HEK293 (cell line): ENCODE data around the gene CCDC24.
A peak's percentile ranks its signal among the peaks of the same experiment; 100 is the strongest.

Source experiments
- CTCF ChIA-PET: fragments of 350-600 bp; formaldehyde crosslinking; extraction: SDS; loops from one replicate; lab custom pipeline; 2021; ENCODE audit warnings: antibody characterized with exemption; lab: Yijun Ruan, JAX
- POLR2A ChIA-PET: fragments of 300-600 bp; formaldehyde crosslinking; extraction: SDS; loops from one replicate; lab custom pipeline; 2020; ENCODE audit warnings: antibody characterized with exemption, inconsistent platforms; lab: Yijun Ruan, JAX
- H3K27ac ChIP-seq: fragments of 200-500 bp; sonication (Bioruptor generic); 2 replicates; pipeline ENCODE4 v1.5.1; 2014; ENCODE audit warnings: low read depth, low read length, control low read depth, inconsistent platforms; ENCODE audit errors: extremely low read depth
- H3K36me3 ChIP-seq, 2 experiments: fragments of 200-500 bp in 1 of 2; sonication (Bioruptor generic) in 1 of 2; 1 replicate in 1 of 2; 2 replicates in 1 of 2; pipeline ENCODE4 v1.5.1; 2014 to 2017; ENCODE audit warnings: inconsistent platforms in 2 of 2, low read length in 2 of 2; ENCODE audit not compliant: control insufficient read depth in 2 of 2, insufficient read depth in 1 of 2
- H3K4me1 ChIP-seq: fragments of 200-500 bp; sonication (Bioruptor generic); 2 replicates; pipeline ENCODE4 v1.5.1; 2014; ENCODE audit warnings: mild to moderate bottlenecking, low read length, inconsistent platforms; ENCODE audit not compliant: control insufficient read depth, insufficient read depth
- H3K4me3 ChIP-seq: 2 replicates; pipeline ENCODE4 v1.5.1; 2011; ENCODE audit warnings: low read depth, mild to moderate bottlenecking, control low read depth, low read length, moderate library complexity
- H3K9me3 ChIP-seq: fragments of 200-500 bp; sonication (Bioruptor generic); 2 replicates; pipeline ENCODE4 v1.5.1; 2014; ENCODE audit warnings: low read depth, low read length, inconsistent platforms; ENCODE audit not compliant: control insufficient read depth, insufficient read depth
- BCL11B ChIP-seq: fragments of 450-650 bp; formaldehyde crosslinking; IDR thresholded peaks from 2 replicates; pipeline ENCODE4 v1.5.1; 2016; ENCODE audit warnings: low read depth, missing biosample characterization, missing genetic modification characterization
- KLF8 ChIP-seq: fragments of 450-650 bp; formaldehyde crosslinking; IDR thresholded peaks from 2 replicates; pipeline ENCODE4 v1.5.1; 2016; ENCODE audit warnings: missing biosample characterization, missing genetic modification characterization
- OSR2 ChIP-seq: fragments of 450-650 bp; formaldehyde crosslinking; IDR thresholded peaks from 2 replicates; pipeline ENCODE4 v1.5.1; 2016; ENCODE audit warnings: missing biosample characterization, missing genetic modification characterization
- TCF7L2 ChIP-seq: IDR thresholded peaks from 2 replicates; pipeline ENCODE4 v1.6.1; 2011; ENCODE audit warnings: low read depth, mild to moderate bottlenecking, inconsistent platforms, low read length, moderate library complexity, borderline replicate concordance
- ZBTB8A ChIP-seq: fragments of 450-650 bp; formaldehyde crosslinking; IDR thresholded peaks from 2 replicates; pipeline ENCODE4 v1.5.1; 2016; ENCODE audit warnings: missing biosample characterization, missing genetic modification characterization
- ZNF10 ChIP-seq: fragments of 450-650 bp; formaldehyde crosslinking; IDR thresholded peaks from 2 replicates; pipeline ENCODE4 v1.5.1; 2017; ENCODE audit warnings: missing biosample characterization, missing genetic modification characterization
- ZNF121 ChIP-seq: fragments of 450-650 bp; formaldehyde crosslinking; IDR thresholded peaks from 2 replicates; pipeline ENCODE4 v1.5.1; 2016; ENCODE audit warnings: missing biosample characterization, missing genetic modification characterization
- ZNF138 ChIP-seq: fragments of 450-650 bp; formaldehyde crosslinking; IDR thresholded peaks from 2 replicates; pipeline ENCODE4 v1.5.1; 2016; ENCODE audit warnings: missing biosample characterization, missing genetic modification characterization, borderline replicate concordance
- ZNF140 ChIP-seq: fragments of 450-650 bp; formaldehyde crosslinking; IDR thresholded peaks from 2 replicates; pipeline ENCODE4 v1.5.1; 2016; ENCODE audit warnings: missing biosample characterization, missing genetic modification characterization
- ZNF146 ChIP-seq: fragments of 450-650 bp; formaldehyde crosslinking; IDR thresholded peaks from 2 replicates; pipeline ENCODE4 v1.5.1; 2016; ENCODE audit warnings: missing biosample characterization, missing genetic modification characterization
- ZNF19 ChIP-seq: fragments of 450-650 bp; formaldehyde crosslinking; IDR thresholded peaks from 2 replicates; pipeline ENCODE4; 2016; ENCODE audit warnings: missing biosample characterization, missing genetic modification characterization, low read depth
- ZNF311 ChIP-seq: fragments of 450-650 bp; formaldehyde crosslinking; IDR thresholded peaks from 2 replicates; pipeline ENCODE4 v1.5.1; 2017; ENCODE audit warnings: missing biosample characterization, missing genetic modification characterization, borderline replicate concordance
- ZNF335 ChIP-seq: fragments of 450-650 bp; formaldehyde crosslinking; conservative IDR thresholded peaks from 2 replicates; pipeline ENCODE4 v1.5.1; 2016; ENCODE audit warnings: missing biosample characterization, missing genetic modification characterization
- ZNF544 ChIP-seq: fragments of 450-650 bp; formaldehyde crosslinking; IDR thresholded peaks from 2 replicates; pipeline ENCODE4 v1.5.0; 2017; ENCODE audit warnings: missing biosample characterization, missing genetic modification characterization
- ZNF610 ChIP-seq: fragments of 450-650 bp; formaldehyde crosslinking; IDR thresholded peaks from 2 replicates; pipeline ENCODE4 v1.5.1; 2016; ENCODE audit warnings: missing biosample characterization, missing genetic modification characterization, borderline replicate concordance
- ZNF624 ChIP-seq: fragments of 450-650 bp; formaldehyde crosslinking; IDR thresholded peaks from 2 replicates; pipeline ENCODE4 v1.5.1; 2017; ENCODE audit warnings: missing biosample characterization, missing genetic modification characterization
- ZNF791 ChIP-seq: fragments of 450-650 bp; formaldehyde crosslinking; IDR thresholded peaks from 2 replicates; pipeline ENCODE4 v1.5.1; 2016; ENCODE audit warnings: missing biosample characterization, missing genetic modification characterization
- TF ChIP-seq, protein P1 (sequence below): fragments of 450-650 bp; formaldehyde crosslinking; IDR thresholded peaks from 2 replicates; pipeline ENCODE4 v1.5.1; 2017; ENCODE audit warnings: missing biosample characterization, missing genetic modification characterization
- TF ChIP-seq, protein P2 (sequence below): fragments of 450-650 bp; formaldehyde crosslinking; IDR thresholded peaks from 2 replicates; pipeline ENCODE4 v1.5.1; 2017; ENCODE audit warnings: missing biosample characterization, missing genetic modification characterization
- TF ChIP-seq, protein P3 (sequence below): fragments of 450-650 bp; formaldehyde crosslinking; IDR thresholded peaks from 2 replicates; pipeline ENCODE4 v1.5.1; 2017; ENCODE audit warnings: missing biosample characterization, missing genetic modification characterization
- TF ChIP-seq, protein P4 (sequence below): fragments of 450-650 bp; formaldehyde crosslinking; IDR thresholded peaks from 2 replicates; pipeline ENCODE4 v1.5.1; 2016; ENCODE audit warnings: missing biosample characterization, missing genetic modification characterization, low read depth
- TF ChIP-seq, protein P5 (sequence below): fragments of 450-650 bp; formaldehyde crosslinking; IDR thresholded peaks from 2 replicates; pipeline ENCODE4 v1.5.1; 2016; ENCODE audit warnings: missing biosample characterization, missing genetic modification characterization
- TF ChIP-seq, protein P6 (sequence below): fragments of 450-650 bp; formaldehyde crosslinking; IDR thresholded peaks from 2 replicates; pipeline ENCODE4 v1.5.1; 2017; ENCODE audit warnings: missing biosample characterization, missing genetic modification characterization
- TF ChIP-seq, protein P7 (sequence below): fragments of 450-650 bp; formaldehyde crosslinking; optimal IDR thresholded peaks from 2 replicates; pipeline ENCODE3; 2016; ENCODE audit warnings: missing biosample characterization, mild to moderate bottlenecking, missing genetic modification characterization

CCDC24 gene

DNA sequence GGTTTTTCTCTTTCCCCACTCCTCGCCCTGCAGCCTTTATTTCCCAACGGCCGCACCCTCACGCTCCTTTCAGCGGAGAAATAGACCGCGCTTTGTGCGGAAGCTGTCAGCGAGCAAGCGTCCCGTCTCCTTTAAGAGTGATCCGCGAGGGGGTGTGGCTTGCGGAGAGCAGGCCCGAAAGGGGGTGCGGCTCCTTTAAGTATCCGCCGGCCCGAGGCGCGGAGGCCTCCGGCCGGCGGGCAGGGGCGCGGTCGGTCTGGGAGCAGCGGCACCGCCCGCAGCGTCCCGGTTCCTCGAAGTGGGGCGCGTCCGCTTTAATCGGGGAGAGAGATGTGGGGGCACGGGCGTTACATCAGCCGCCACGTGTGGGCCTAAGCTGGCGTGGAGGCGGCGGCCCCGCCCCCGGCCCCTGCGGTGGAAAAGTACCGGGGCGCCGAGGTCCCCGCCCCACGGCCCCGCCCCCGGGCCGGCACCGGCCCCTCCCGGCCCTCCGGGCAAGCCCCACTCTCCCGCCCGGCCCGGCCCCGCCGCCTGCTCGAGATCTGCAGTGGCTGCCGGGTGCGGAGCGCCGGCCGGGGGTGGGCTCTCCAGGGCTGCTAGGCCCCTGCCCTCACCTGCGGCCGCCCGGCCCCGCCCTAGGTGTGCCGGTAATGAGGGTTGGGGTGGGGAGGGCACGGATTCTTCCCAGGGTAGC is 38.7 kb downstream of the CCDC24 start (continued):
- TF ChIP-seq BCL11B (tag by site-specific recombination), result no peak
- no peak for TF ChIP-seq ZNF138
- TF ChIP-seq ZNF19 (tag by site-specific recombination), result no peak
- TF ChIP-seq, protein P1, sequence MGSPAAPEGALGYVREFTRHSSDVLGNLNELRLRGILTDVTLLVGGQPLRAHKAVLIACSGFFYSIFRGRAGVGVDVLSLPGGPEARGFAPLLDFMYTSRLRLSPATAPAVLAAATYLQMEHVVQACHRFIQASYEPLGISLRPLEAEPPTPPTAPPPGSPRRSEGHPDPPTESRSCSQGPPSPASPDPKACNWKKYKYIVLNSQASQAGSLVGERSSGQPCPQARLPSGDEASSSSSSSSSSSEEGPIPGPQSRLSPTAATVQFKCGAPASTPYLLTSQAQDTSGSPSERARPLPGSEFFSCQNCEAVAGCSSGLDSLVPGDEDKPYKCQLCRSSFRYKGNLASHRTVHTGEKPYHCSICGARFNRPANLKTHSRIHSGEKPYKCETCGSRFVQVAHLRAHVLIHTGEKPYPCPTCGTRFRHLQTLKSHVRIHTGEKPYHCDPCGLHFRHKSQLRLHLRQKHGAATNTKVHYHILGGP, result no peak
- TF ChIP-seq ZNF140, result no peak

DNA sequence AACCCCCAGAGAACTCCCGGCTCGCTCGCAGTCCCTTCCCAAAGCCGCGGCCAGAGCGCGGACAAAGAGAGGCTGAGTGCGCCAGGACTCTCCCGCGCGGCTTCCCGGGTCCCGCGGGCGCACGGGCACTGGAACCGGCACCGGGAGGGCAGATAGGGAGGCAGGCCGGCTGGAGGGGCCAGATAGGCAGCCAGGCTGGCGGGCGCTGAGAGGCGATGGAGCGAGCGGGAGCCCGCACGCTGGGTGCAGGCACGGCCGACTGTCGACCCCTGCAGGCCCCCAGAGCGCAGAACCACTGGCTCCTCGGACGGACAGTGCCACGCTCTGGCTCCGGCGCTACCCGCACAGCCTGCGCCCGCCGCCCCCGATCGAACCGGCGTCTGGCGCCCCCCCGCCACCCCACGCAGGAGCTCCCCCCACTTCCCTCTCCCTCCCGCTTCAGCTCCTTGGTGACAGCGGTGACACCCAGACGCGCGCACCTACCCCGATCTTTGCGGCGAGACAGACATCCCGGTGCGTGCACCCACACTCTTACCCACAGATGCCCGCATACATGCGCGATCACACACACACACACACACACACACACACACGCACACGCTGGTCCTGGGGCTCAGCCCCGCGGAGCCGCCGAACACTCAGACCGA is 39.3 kb downstream of the CCDC24 start:
- Histone ChIP-seq H3K9me3 (no peaks in the 10 kb centered on the region), H3K4me3 (peak overlapping the region; percentile 67), H3K27ac (peak overlapping the region; percentile 85), H3K4me1 (peaks cover 5% of the 10 kb centered on the region; the same call in 1 of the 2 replicates), H3K36me3 (no peaks in the 10 kb centered on the region)
- ChIA-PET POLR2A (interaction anchor here (0.6 to 1.7 kb wide), 5 partner anchors 8 to 172 kb away, joined by 3 to 6 read pairs (median 3); partner anchors contain the start of gene ATP6V0B), CTCF (interaction anchor here (1.1 to 7.8 kb wide), 4 partner anchors 17 to 267 kb away, joined by 3 to 110 read pairs (median 6); no protein-coding TSS in a partner anchor)
- TF ChIP-seq, protein P2, sequence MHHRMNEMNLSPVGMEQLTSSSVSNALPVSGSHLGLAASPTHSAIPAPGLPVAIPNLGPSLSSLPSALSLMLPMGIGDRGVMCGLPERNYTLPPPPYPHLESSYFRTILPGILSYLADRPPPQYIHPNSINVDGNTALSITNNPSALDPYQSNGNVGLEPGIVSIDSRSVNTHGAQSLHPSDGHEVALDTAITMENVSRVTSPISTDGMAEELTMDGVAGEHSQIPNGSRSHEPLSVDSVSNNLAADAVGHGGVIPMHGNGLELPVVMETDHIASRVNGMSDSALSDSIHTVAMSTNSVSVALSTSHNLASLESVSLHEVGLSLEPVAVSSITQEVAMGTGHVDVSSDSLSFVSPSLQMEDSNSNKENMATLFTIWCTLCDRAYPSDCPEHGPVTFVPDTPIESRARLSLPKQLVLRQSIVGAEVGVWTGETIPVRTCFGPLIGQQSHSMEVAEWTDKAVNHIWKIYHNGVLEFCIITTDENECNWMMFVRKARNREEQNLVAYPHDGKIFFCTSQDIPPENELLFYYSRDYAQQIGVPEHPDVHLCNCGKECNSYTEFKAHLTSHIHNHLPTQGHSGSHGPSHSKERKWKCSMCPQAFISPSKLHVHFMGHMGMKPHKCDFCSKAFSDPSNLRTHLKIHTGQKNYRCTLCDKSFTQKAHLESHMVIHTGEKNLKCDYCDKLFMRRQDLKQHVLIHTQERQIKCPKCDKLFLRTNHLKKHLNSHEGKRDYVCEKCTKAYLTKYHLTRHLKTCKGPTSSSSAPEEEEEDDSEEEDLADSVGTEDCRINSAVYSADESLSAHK (tag by site-specific recombination), result 0 out of 2 replicates have a peak, but pooled peaks have one; percentile 29
- TF ChIP-seq, protein P3, sequence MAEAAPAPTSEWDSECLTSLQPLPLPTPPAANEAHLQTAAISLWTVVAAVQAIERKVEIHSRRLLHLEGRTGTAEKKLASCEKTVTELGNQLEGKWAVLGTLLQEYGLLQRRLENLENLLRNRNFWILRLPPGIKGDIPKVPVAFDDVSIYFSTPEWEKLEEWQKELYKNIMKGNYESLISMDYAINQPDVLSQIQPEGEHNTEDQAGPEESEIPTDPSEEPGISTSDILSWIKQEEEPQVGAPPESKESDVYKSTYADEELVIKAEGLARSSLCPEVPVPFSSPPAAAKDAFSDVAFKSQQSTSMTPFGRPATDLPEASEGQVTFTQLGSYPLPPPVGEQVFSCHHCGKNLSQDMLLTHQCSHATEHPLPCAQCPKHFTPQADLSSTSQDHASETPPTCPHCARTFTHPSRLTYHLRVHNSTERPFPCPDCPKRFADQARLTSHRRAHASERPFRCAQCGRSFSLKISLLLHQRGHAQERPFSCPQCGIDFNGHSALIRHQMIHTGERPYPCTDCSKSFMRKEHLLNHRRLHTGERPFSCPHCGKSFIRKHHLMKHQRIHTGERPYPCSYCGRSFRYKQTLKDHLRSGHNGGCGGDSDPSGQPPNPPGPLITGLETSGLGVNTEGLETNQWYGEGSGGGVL, result peak; percentile 87
- TF ChIP-seq ZNF610 (tag by site-specific recombination) (no peak), KLF8 (peak; percentile 28; the same call in 1 of the 2 replicates), OSR2 (tag by site-specific recombination) (peak; percentile 1; the same call in 1 of the 2 replicates), ZBTB8A (peak; percentile 77), ZNF311 (no peak), ZNF791 (tag by site-specific recombination) (no peak), ZNF10 (0 out of 2 replicates have a peak, but pooled peaks have one; percentile 15), ZNF544 (tag by site-specific recombination) (no peak), ZNF335 (tag by site-specific recombination) (peak; percentile 94), ZNF624 (tag by site-specific recombination) (0 out of 2 replicates have a peak, but pooled peaks have one; percentile 10), ZNF146 (tag by site-specific recombination) (0 out of 2 replicates have a peak, but pooled peaks have one; percentile 34), ZNF121 (peak; percentile 38; the same call in 1 of the 2 replicates), TCF7L2 (no peak)
- TF ChIP-seq, protein P4, sequence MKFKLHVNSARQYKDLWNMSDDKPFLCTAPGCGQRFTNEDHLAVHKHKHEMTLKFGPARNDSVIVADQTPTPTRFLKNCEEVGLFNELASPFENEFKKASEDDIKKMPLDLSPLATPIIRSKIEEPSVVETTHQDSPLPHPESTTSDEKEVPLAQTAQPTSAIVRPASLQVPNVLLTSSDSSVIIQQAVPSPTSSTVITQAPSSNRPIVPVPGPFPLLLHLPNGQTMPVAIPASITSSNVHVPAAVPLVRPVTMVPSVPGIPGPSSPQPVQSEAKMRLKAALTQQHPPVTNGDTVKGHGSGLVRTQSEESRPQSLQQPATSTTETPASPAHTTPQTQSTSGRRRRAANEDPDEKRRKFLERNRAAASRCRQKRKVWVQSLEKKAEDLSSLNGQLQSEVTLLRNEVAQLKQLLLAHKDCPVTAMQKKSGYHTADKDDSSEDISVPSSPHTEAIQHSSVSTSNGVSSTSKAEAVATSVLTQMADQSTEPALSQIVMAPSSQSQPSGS (tag by site-specific recombination), result no peak
- TF ChIP-seq, protein P5, sequence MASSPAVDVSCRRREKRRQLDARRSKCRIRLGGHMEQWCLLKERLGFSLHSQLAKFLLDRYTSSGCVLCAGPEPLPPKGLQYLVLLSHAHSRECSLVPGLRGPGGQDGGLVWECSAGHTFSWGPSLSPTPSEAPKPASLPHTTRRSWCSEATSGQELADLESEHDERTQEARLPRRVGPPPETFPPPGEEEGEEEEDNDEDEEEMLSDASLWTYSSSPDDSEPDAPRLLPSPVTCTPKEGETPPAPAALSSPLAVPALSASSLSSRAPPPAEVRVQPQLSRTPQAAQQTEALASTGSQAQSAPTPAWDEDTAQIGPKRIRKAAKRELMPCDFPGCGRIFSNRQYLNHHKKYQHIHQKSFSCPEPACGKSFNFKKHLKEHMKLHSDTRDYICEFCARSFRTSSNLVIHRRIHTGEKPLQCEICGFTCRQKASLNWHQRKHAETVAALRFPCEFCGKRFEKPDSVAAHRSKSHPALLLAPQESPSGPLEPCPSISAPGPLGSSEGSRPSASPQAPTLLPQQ (tag by site-specific recombination), result no peak
- TF ChIP-seq, protein P6, sequence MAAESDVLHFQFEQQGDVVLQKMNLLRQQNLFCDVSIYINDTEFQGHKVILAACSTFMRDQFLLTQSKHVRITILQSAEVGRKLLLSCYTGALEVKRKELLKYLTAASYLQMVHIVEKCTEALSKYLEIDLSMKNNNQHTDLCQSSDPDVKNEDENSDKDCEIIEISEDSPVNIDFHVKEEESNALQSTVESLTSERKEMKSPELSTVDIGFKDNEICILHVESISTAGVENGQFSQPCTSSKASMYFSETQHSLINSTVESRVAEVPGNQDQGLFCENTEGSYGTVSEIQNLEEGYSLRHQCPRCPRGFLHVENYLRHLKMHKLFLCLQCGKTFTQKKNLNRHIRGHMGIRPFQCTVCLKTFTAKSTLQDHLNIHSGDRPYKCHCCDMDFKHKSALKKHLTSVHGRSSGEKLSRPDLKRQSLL, result peak; percentile 96
- TF ChIP-seq, protein P7, sequence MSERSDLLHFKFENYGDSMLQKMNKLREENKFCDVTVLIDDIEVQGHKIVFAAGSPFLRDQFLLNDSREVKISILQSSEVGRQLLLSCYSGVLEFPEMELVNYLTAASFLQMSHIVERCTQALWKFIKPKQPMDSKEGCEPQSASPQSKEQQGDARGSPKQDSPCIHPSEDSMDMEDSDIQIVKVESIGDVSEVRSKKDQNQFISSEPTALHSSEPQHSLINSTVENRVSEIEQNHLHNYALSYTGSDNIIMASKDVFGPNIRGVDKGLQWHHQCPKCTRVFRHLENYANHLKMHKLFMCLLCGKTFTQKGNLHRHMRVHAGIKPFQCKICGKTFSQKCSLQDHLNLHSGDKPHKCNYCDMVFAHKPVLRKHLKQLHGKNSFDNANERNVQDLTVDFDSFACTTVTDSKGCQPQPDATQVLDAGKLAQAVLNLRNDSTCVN (tag by site-specific recombination), result peak; percentile 96
